PC-9 (cell line): ENCODE results near the gene KRTAP5-1.
"Not testable (repeated sequence)": the region's sequence is repeated elsewhere in the genome, so short reads cannot be mapped to it uniquely, and the experiment has no call there.

ENCODE experiments used
- CTCF ChIP-seq: fragments of 200-600 bp; sonication (generic); conservative IDR thresholded peaks from 2 replicates; pipeline ENCODE4 v1.6.1; 2017; ENCODE audit warnings: mixed run types, antibody characterized with exemption, mild to moderate bottlenecking, moderate library complexity
- EZH2 ChIP-seq: fragments of 200-600 bp; sonication (generic); IDR thresholded peaks from 2 replicates; pipeline ENCODE4 v1.8.0; 2017; ENCODE audit warnings: antibody characterized with exemption, low read depth

GRCh38 chr11:1601663-1602062, 16.6 kb upstream of the KRTAP5-1 start:
- TF ChIP-seq CTCF, EZH2: not testable (repeated sequence)
